HG02759 (cell line): ENCODE measurements around the gene ARHGDIG.

ENCODE experiments used
- ATAC-seq: cut with Tn5 transposase; IDR thresholded peaks from one replicate; pipeline ENCODE4 v1.9.1; 2021; ENCODE audit warnings: mild to moderate bottlenecking, moderate library complexity; ENCODE audit not compliant: unreplicated experiment

ARHGDIG gene

GRCh38 chr16:279531-279930 lies 860 bp upstream of the ARHGDIG start:
- no peak for ATAC-seq

GRCh38 chr16:280005-280460 lies 358 bp upstream of the ARHGDIG start:
- no peak for ATAC-seq

- ATAC-seq: no peak
Observed at GRCh38 chr16:280991-281659, 734 bp downstream of the ARHGDIG start.

- ATAC-seq: no peak
Observed at GRCh38 chr16:281660-282255, 1.4 kb downstream of the ARHGDIG start.

- no peak for ATAC-seq
Observed at GRCh38 chr16:282491-282890, 2.1 kb downstream of the ARHGDIG start.

- ATAC-seq: no peak
Observed at GRCh38 chr16:283033-283805, 2.8 kb downstream of the ARHGDIG start, which contains the start of gene PDIA2. TSS of gene PDIA2 (plus strand) at chr16:283164. CDS start at chr16:283170, 6 bp downstream.

GRCh38 chr16:284204-285120 lies 4.1 kb downstream of the ARHGDIG start:
- ATAC-seq: no peak

GRCh38 chr16:285146-286055 lies 5.0 kb downstream of the ARHGDIG start:
- ATAC-seq: no peak

- no peak for ATAC-seq
Observed at GRCh38 chr16:286491-287297, 6.3 kb downstream of the ARHGDIG start.

- ATAC-seq: no peak
Observed at GRCh38 chr16:287298-287811, 7.0 kb downstream of the ARHGDIG start.

- ATAC-seq: no peak
Observed at GRCh38 chr16:287981-288920, 7.9 kb downstream of the ARHGDIG start.

GRCh38 chr16:289395-289997 lies 9.1 kb downstream of the ARHGDIG start:
- ATAC-seq: no peak

GRCh38 chr16:290015-290680 lies 9.8 kb downstream of the ARHGDIG start:
- no peak for ATAC-seq

GRCh38 chr16:290681-291405 lies 10.5 kb downstream of the ARHGDIG start:
- no peak for ATAC-seq

GRCh38 chr16:291539-291938 lies 11.1 kb downstream of the ARHGDIG start:
- no peak for ATAC-seq
